ENCODE measurements around the gene CCDC102A.

Gene CCDC102A

GRCh38 chr16:57537194-57537505 lies 779 bp upstream of the CCDC102A start:
- DNase-seq (ENCODE audit: low spot score), result no peak

GRCh38 chr16:57535680-57536305 lies 578 bp downstream of the CCDC102A start:
- DNase-seq (ENCODE audit: low spot score), result peak; percentile 92

- DNase-seq (ENCODE audit: low spot score), result no peak
Measured at GRCh38 chr16:57534881-57535658, 1.3 kb downstream of the CCDC102A start.

GRCh38 chr16:57534337-57534880 lies 2.0 kb downstream of the CCDC102A start:
- no peak for DNase-seq (ENCODE audit: low spot score)

- DNase-seq (ENCODE audit: low spot score), result no peak
Measured at GRCh38 chr16:57533431-57534336, 2.7 kb downstream of the CCDC102A start.

GRCh38 chr16:57532266-57532625 lies 4.1 kb downstream of the CCDC102A start:
- no peak for DNase-seq (ENCODE audit: low spot score)

GRCh38 chr16:57531635-57532265 lies 4.6 kb downstream of the CCDC102A start:
- no peak for DNase-seq (ENCODE audit: low spot score)

- no peak for DNase-seq (ENCODE audit: low spot score)
Measured at GRCh38 chr16:57531253-57531575, 5.2 kb downstream of the CCDC102A start.

- no peak for DNase-seq (ENCODE audit: low spot score)
Measured at GRCh38 chr16:57530522-57531252, 5.7 kb downstream of the CCDC102A start.

- no peak for DNase-seq (ENCODE audit: low spot score)
Measured at GRCh38 chr16:57530104-57530521, 6.3 kb downstream of the CCDC102A start.

GRCh38 chr16:57529391-57530103 lies 6.8 kb downstream of the CCDC102A start:
- no peak for DNase-seq (ENCODE audit: low spot score)

GRCh38 chr16:57528499-57529390 lies 7.6 kb downstream of the CCDC102A start:
- DNase-seq (ENCODE audit: low spot score), result no peak

- DNase-seq (ENCODE audit: low spot score), result no peak
Measured at GRCh38 chr16:57527610-57528360, 8.6 kb downstream of the CCDC102A start.

- DNase-seq (ENCODE audit: low spot score), result no peak
Measured at GRCh38 chr16:57527027-57527426, 9.3 kb downstream of the CCDC102A start.

- no peak for DNase-seq (ENCODE audit: low spot score)
Measured at GRCh38 chr16:57526498-57526897, 9.9 kb downstream of the CCDC102A start.

GRCh38 chr16:57525761-57526160 lies 10.6 kb downstream of the CCDC102A start:
- DNase-seq (ENCODE audit: low spot score), result no peak

- no peak for DNase-seq (ENCODE audit: low spot score)
Measured at GRCh38 chr16:57522960-57523359, 13.4 kb downstream of the CCDC102A start.

GRCh38 chr16:57519796-57520360 lies 16.5 kb downstream of the CCDC102A start:
- peak; percentile 84 for DNase-seq (ENCODE audit: low spot score)

GRCh38 chr16:57518922-57519321 lies 17.4 kb downstream of the CCDC102A start:
- DNase-seq (ENCODE audit: low spot score), result no peak

Measured in Ammon's horn (tissue), 1 donor.